ENCODE data around the gene CCHCR1.

DNA sequence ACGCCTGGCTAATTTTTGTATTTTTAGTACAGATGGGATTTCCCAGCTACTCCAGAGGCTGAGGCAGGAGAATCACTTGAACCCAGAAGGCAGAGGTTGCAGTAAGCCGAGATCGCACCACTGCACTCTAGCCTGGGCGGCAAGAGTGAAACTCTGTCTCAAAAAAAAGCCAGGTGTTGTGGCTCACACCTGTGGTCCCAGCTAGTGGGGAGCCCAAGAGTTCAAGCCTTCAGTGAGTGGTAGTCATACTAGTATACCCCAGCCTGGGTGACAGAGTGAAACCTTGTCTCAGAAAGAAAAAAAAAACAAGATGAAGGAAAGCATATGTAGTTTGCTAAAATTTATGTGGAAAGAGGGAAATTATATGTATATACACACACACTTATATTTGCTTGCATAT, 32.9 kb upstream of the CCHCR1 start:
- no peak for TF ChIP-seq POLR2A (IDR thresholded peaks at IDR 0.05; ENCODE audit: low read length)
- TF ChIP-seq CHD2 (IDR thresholded peaks at IDR 0.05; ENCODE audit: low read length, partially characterized antibody) = no peak
- TF ChIP-seq, protein P1, sequence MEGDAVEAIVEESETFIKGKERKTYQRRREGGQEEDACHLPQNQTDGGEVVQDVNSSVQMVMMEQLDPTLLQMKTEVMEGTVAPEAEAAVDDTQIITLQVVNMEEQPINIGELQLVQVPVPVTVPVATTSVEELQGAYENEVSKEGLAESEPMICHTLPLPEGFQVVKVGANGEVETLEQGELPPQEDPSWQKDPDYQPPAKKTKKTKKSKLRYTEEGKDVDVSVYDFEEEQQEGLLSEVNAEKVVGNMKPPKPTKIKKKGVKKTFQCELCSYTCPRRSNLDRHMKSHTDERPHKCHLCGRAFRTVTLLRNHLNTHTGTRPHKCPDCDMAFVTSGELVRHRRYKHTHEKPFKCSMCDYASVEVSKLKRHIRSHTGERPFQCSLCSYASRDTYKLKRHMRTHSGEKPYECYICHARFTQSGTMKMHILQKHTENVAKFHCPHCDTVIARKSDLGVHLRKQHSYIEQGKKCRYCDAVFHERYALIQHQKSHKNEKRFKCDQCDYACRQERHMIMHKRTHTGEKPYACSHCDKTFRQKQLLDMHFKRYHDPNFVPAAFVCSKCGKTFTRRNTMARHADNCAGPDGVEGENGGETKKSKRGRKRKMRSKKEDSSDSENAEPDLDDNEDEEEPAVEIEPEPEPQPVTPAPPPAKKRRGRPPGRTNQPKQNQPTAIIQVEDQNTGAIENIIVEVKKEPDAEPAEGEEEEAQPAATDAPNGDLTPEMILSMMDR (IDR thresholded peaks at IDR 0.05) = no peak
- no peak for TF ChIP-seq EP300 (IDR thresholded peaks at IDR 0.05)
- no peak for TF ChIP-seq BHLHE40 (IDR thresholded peaks at IDR 0.05; ENCODE audit: low read depth, low read length)
- TF ChIP-seq, protein P2, sequence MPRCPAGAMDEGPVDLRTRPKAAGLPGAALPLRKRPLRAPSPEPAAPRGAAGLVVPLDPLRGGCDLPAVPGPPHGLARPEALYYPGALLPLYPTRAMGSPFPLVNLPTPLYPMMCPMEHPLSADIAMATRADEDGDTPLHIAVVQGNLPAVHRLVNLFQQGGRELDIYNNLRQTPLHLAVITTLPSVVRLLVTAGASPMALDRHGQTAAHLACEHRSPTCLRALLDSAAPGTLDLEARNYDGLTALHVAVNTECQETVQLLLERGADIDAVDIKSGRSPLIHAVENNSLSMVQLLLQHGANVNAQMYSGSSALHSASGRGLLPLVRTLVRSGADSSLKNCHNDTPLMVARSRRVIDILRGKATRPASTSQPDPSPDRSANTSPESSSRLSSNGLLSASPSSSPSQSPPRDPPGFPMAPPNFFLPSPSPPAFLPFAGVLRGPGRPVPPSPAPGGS (IDR thresholded peaks at IDR 0.05) = no peak
- no peak for TF ChIP-seq CHD4 (IDR thresholded peaks at IDR 0.05; ENCODE audit: borderline replicate concordance)
- TF ChIP-seq, protein P3, sequence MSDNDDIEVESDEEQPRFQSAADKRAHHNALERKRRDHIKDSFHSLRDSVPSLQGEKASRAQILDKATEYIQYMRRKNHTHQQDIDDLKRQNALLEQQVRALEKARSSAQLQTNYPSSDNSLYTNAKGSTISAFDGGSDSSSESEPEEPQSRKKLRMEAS (IDR thresholded peaks at IDR 0.05) = no peak
- TF ChIP-seq POLR2AphosphoS2 (conservative IDR thresholded peaks at IDR 0.05; ENCODE audit: low read length) = no peak
